ENCODE measurements around the gene B4GALT3.

DNA sequence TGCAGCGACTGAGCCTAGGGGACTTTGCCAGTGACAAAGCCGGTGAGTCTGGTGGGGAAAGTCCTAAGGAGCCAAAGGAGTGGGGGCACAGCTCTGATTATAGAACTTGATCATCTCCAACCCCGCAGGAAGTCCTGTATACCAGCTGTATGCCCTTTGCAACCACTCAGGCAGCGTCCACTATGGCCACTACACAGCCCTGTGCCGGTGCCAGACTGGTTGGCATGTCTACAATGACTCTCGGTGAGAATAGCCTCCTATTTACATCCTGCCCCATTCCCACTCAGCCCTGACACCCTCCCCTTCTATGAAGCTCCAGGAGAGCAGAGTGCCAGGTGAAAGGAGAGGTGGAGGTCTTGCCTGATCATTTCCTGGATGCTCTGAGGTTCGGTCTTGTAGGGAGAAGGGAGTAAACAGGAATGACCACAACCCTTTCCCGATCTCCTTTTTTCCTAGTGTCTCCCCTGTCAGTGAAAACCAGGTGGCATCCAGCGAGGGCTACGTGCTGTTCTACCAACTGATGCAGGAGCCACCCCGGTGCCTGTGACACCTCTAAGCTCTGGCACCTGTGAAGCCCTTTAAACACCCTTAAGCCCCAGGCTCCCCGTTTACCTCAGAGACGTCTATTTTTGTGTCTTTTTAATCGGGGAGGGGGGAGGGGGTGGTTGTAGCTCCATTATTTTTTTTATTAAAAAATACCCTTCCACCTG, 12.3 kb downstream of the B4GALT3 start:
- TF ChIP-seq L3MBTL2 (conservative IDR thresholded peaks at IDR 0.05) (no peak), ELF4 (IDR thresholded peaks at IDR 0.05) (no peak), FOXK2 (IDR thresholded peaks at IDR 0.05) (no peak), FOXA1 (IDR thresholded peaks at IDR 0.05) (no peak), NFRKB (IDR thresholded peaks at IDR 0.05) (no peak), ARNT (IDR thresholded peaks at IDR 0.05) (no peak), TARDBP (IDR thresholded peaks at IDR 0.05) (no peak), SUZ12 (IDR thresholded peaks at IDR 0.05) (no peak), CTBP1 (IDR thresholded peaks at IDR 0.05; ENCODE audit: borderline replicate concordance) (no peak), SP1 (IDR thresholded peaks at IDR 0.05) (no peak), FOXM1 (IDR thresholded peaks at IDR 0.05; ENCODE audit: borderline replicate concordance) (no peak), BHLHE40 (IDR thresholded peaks at IDR 0.05; ENCODE audit: borderline replicate concordance) (no peak), ZNF384 (IDR thresholded peaks at IDR 0.05) (no peak), HDGF (IDR thresholded peaks at IDR 0.05; ENCODE audit: borderline replicate concordance) (no peak)

Measured in HEK293T (cell line).